Measurements from ENCODE around the gene GNB5.

DNA sequence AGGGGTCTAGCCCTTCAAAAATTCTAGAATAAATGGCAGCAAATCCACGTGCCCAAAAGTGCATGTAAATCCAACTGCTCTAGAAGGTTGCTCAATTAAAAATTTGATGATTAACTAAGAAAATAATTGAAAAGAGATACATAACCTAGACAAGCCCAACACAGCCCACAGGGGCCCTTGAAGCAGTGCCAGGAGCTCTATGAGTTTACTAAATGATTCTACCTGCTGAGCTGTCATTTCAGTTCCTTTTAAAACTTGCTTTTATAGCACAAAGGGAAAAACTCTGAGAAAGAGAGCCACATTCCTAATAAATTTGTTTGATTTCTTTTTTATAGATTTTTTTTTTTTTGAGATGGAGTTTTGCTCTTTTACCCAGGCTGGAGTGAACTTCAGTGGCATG lies 38.9 kb upstream of the GNB5 start:
- TF ChIP-seq, protein P1, sequence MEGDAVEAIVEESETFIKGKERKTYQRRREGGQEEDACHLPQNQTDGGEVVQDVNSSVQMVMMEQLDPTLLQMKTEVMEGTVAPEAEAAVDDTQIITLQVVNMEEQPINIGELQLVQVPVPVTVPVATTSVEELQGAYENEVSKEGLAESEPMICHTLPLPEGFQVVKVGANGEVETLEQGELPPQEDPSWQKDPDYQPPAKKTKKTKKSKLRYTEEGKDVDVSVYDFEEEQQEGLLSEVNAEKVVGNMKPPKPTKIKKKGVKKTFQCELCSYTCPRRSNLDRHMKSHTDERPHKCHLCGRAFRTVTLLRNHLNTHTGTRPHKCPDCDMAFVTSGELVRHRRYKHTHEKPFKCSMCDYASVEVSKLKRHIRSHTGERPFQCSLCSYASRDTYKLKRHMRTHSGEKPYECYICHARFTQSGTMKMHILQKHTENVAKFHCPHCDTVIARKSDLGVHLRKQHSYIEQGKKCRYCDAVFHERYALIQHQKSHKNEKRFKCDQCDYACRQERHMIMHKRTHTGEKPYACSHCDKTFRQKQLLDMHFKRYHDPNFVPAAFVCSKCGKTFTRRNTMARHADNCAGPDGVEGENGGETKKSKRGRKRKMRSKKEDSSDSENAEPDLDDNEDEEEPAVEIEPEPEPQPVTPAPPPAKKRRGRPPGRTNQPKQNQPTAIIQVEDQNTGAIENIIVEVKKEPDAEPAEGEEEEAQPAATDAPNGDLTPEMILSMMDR (IDR thresholded peaks at IDR 0.05; ENCODE audit: insufficient read depth, low read depth, low read length): no peak
- TF ChIP-seq EZH2 (IDR thresholded peaks at IDR 0.05; ENCODE audit: insufficient read depth, low read length): no peak
